Type B pancreatic cell (in vitro differentiated cells): Measurements from ENCODE around the gene RABL3. TPM values are rescaled to one million over a fixed set of nuclear protein-coding genes. Genes with fewer than 3 reads are reported as not detected.

Experiments
- DNase-seq: peaks from one replicate; pipeline ENCODE4 v3.0.0; 2021; ENCODE audit warnings: mixed read lengths; ENCODE audit not compliant: unreplicated experiment; ENCODE audit errors: extremely low spot score
- H3K27ac Mint-ChIP-seq: 2 replicates; pipeline ENCODE4 v1.8.0; 2021; ENCODE audit warnings: mild to moderate bottlenecking, mixed read lengths
- H3K27me3 Mint-ChIP-seq: 2 replicates; pipeline ENCODE4 v1.8.0; 2021; ENCODE audit warnings: mixed read lengths
- H3K36me3 Mint-ChIP-seq: 2 replicates; pipeline ENCODE4 v1.8.0; 2021; ENCODE audit warnings: mixed read lengths
- H3K4me1 Mint-ChIP-seq: one replicate; pipeline ENCODE4 v1.8.0; 2021; ENCODE audit warnings: mixed read lengths; ENCODE audit not compliant: unreplicated experiment
- H3K4me3 Mint-ChIP-seq: 2 replicates; pipeline ENCODE4 v1.8.0; 2021; ENCODE audit warnings: mild to moderate bottlenecking, mixed read lengths
- H3K9me3 Mint-ChIP-seq: 2 replicates; pipeline ENCODE4 v1.8.0; 2021; ENCODE audit warnings: mixed read lengths
- total RNA-seq: library from RNA; stranded (reverse); gene quantifications from 2 replicates; pipeline ENCODE4 v1.2.1, GENCODE V29; 2021; ENCODE audit warnings: low replicate concordance
- TF ChIP-seq, protein P1 (sequence below): fragments of 200-600 bp; sonication (generic); conservative IDR thresholded peaks from 2 replicates; pipeline ENCODE4 v1.5.0; 2021; ENCODE audit warnings: antibody characterized with exemption, mild to moderate bottlenecking

Gene RABL3
- total RNA-seq, 1 donor from 2014 or later, result 15.5 TPM

DNA sequence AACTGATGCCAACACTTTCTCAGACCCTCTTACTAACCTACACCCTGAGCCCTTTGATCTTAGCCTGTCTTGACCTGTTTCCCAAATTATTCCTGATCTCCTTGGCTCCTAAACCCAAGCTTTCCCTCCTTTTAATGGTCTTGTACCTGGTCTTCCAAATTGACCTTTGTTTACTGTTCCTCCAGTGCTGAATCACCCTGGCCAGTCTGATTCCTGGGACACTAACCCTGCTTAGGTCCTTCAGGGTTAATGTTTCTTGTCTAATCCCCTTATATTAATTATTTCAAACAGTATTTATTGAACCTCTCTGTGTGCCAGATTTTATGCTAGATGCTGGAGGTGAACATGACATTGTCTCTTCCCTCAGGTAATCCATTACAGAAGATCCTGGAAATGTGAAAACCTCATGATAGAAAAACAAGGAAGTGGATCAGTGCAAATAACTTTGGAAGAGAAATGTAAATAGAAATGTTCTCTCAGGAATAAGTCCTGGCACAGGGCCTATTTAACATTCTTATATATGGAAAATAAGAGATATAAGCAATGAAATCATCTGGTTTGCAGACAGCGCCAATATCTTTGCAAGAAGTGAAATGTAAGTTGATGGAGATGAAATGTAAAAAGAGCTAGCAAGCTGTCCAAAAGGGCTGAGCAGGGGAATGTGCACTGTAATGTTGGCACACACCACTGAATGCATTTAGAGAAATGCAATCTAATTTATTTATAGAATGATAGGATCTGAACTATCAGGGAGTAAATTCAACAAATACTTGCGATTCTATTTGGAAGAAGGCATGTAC lies 81.0 kb downstream of the RABL3 start:
- Mint-ChIP-seq H3K27ac (no peak overlapping the region), H3K4me3 (no peak overlapping the region), H3K36me3 (peaks cover 3% of the 10 kb centered on the region), H3K27me3 (peaks cover 14% of the 10 kb centered on the region), H3K4me1 (no peaks in the 10 kb centered on the region), H3K9me3 (no peaks in the 10 kb centered on the region)
- no peak for DNase-seq
- TF ChIP-seq, protein P1, sequence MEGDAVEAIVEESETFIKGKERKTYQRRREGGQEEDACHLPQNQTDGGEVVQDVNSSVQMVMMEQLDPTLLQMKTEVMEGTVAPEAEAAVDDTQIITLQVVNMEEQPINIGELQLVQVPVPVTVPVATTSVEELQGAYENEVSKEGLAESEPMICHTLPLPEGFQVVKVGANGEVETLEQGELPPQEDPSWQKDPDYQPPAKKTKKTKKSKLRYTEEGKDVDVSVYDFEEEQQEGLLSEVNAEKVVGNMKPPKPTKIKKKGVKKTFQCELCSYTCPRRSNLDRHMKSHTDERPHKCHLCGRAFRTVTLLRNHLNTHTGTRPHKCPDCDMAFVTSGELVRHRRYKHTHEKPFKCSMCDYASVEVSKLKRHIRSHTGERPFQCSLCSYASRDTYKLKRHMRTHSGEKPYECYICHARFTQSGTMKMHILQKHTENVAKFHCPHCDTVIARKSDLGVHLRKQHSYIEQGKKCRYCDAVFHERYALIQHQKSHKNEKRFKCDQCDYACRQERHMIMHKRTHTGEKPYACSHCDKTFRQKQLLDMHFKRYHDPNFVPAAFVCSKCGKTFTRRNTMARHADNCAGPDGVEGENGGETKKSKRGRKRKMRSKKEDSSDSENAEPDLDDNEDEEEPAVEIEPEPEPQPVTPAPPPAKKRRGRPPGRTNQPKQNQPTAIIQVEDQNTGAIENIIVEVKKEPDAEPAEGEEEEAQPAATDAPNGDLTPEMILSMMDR, result no peak

DNA sequence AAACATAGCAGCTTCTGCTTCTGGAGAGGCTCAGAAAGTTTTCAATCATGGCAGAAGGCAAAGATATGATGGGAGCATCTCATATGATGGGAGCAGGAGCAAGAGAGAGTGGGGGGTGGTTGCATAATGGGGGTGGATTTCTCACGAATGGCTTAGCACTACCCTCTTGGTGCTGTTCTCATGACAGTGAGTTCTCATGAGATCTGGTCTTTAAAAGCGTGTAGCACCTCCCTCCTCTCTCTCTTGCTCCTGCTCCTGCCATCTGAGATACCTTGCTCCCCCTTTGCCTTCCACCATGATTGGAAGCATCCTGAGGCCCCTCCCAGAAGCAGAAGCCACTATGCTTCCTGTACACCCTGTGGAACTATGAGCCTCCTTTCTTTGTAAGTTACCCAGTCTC lies 82.5 kb downstream of the RABL3 start:
- Mint-ChIP-seq H3K9me3 (no peaks in the 10 kb centered on the region), H3K27ac (no peak overlapping the region), H3K36me3 (peaks cover 3% of the 10 kb centered on the region), H3K4me1 (no peaks in the 10 kb centered on the region), H3K27me3 (peaks cover 12% of the 10 kb centered on the region), H3K4me3 (no peak overlapping the region)
- TF ChIP-seq, protein P1, result no peak
- DNase-seq, result no peak

DNA sequence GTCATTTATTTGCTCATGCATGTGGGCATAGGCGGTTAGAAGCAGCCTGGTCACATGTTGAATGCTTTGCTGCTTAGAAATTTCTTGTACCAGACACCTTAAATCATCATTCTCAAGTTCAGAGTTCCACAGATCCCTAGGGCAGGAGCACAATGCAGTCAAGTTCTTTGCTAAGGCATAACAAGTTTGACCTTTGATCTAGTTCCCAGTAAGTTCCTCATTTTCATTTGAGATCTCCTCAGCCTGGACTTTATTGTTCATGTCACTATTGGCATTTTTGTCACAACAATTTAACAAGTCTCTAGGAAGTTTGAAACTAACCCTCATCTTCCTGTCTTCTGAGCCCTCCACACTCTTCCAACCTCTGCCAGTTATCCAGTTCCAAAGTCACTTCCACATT lies 83.0 kb downstream of the RABL3 start:
- no peak for DNase-seq
- Mint-ChIP-seq H3K4me3 (no peak overlapping the region), H3K27me3 (peaks cover 12% of the 10 kb centered on the region), H3K9me3 (no peaks in the 10 kb centered on the region), H3K4me1 (no peaks in the 10 kb centered on the region), H3K27ac (no peak overlapping the region), H3K36me3 (peaks cover 3% of the 10 kb centered on the region)
- TF ChIP-seq, protein P1, result no peak

DNA sequence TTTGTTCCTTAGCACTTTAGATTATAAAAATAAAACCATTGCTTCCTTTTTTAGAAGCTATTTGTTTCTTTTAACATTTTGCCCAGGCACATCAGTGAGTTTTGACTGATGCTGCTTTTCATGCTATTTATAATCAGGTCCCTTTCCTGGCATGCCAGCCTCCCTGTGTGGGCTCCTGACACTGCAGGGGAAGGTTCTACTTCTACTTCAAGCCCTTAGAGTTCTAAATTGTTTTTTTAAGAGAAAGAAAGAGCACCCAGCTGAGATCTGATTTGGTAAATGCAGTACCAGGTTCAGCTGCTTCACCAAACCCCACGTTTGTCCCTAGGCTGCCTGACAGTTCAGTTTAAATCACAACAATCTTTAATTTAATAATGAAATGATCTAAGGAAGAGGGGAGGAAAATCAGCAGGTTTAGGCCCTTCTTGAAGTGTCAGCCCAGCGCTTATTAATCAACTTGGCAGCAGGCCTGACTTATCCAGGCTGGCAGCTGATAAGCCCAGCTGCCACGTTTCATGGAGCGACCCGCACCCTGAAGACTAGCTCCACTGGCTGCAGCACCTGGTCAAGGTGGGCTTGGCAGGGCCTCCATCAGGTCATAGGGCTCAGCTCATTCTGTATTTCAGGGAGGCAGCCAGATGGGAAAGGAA lies 89.3 kb downstream of the RABL3 start:
- H3K36me3 Mint-ChIP-seq, result no peaks in the 10 kb centered on the region
- H3K4me3 Mint-ChIP-seq, result no peak overlapping the region
- H3K27me3 Mint-ChIP-seq, result no peaks in the 10 kb centered on the region
- no peak overlapping the region for H3K27ac Mint-ChIP-seq
- no peaks in the 10 kb centered on the region for H3K9me3 Mint-ChIP-seq
- no peaks in the 10 kb centered on the region for H3K4me1 Mint-ChIP-seq
- TF ChIP-seq, protein P1, result no peak
- no peak for DNase-seq

DNA sequence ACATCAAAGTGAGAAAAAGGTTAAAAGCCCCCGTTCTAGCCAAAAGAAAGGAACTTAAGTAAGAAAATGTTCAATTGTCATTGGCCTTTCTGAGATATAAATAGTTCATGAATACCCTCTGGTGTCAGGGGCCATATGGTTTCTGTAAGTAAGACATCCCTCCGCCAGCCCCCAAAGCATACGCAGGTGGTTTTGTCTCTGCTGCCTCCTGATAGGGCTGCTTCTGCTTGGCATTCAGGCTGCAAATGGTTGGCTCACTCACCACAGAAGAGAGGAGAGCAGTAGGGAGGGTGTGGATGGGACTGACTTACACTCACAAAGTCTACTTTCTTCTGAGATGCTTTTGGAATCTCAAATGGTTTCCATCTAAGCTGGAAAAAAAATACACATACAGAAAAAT lies 90.0 kb downstream of the RABL3 start:
- Mint-ChIP-seq H3K9me3 (no peaks in the 10 kb centered on the region), H3K27me3 (no peaks in the 10 kb centered on the region), H3K4me3 (no peak overlapping the region), H3K4me1 (no peaks in the 10 kb centered on the region), H3K27ac (no peak overlapping the region), H3K36me3 (no peaks in the 10 kb centered on the region)
- TF ChIP-seq, protein P1, result no peak
- no peak for DNase-seq
